ENCODE measurements around the gene CDK6. TPM values are rescaled to one million over a fixed set of nuclear protein-coding genes. Genes with fewer than 3 reads are reported as not detected.

The CDK6 gene
- total RNA-seq, 4 donors from 2014 or later, result 9.5 to 21.4 (median 15.9) TPM

- TF ChIP-seq CTCF (IDR thresholded peaks at IDR 0.05; ENCODE audit: low read depth), result no peak
Observed at GRCh38 chr7:92781117-92781720, 55.2 kb downstream of the CDK6 start.

DNA sequence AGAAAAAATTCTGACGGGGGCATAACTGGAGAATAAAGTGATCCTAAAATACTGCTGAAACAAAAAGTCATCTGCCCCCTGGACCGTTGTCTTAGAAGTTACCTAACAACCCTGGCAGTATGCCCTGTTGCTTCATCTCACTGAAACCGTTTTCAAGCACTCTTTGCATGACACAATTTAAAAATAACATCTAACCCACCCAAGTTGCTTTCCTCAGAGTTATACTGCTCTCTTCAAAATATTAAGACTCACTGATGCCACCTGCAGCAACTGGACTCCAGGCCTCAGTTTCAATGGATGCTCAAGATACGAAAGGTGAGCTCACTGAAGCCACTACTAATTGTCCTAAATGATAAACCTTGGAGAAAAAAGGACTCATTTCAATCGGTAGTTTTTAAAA is 57.4 kb downstream of the CDK6 start:
- TF ChIP-seq CTCF (IDR thresholded peaks at IDR 0.05; ENCODE audit: low read depth), result no peak

DNA sequence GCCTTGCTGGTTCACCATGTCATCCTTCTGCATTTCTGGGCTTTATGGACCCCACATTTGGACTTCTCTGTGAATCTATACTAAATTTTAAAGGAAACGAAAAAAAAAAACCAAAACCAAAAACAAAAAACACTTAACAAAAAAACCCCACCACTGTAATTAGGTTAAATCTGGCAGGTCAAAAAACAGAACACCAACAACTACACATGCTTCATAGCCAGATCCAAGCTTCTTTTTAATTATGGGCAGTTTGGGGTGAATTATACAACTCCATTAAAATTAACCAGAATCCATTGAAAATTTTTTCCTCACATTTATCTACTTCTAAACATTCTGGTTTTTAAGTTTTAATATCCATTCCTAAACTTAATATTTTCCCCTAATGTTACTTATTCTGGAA is 58.4 kb downstream of the CDK6 start:
- TF ChIP-seq CTCF (IDR thresholded peaks at IDR 0.05; ENCODE audit: low read depth), result no peak

DNA sequence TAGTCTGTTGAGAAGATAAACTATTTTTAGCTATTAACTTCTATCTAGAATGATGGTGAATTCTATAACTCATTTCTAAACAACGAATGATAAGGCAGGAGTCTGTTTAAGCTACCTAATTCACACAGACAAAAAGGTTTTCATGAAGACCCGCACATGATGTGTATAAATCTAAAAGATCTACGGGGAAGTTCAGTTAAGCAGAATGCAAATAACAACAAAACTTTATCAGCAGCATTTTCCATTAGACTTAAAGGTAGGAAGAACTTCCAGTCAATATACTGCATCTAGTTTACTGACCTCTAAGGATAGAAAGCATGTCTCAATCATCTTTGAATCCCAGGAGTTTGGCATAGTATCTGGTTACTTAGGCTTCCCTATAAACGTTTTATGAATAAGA is 62.6 kb downstream of the CDK6 start:
- no peak for TF ChIP-seq CTCF (IDR thresholded peaks at IDR 0.05; ENCODE audit: low read depth)

DNA sequence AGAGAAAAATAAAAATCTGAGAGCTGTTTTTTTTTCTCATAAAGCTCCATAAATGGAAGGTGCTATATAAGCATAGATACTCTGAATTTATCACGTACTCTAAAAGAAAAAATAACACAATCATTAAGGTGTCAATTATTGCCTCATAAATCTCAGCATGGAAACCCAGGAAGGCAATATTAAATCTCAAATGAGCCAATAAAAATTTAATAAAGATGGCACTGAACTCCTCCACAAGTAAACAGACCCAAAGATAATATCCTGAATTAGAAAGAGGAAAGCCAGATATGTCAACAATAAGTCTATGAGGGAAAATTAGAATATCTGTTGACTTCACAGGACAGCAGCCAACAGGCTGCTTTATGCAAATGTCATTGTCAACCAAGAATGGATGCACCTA is 66.5 kb downstream of the CDK6 start:
- no peak for TF ChIP-seq CTCF (IDR thresholded peaks at IDR 0.05; ENCODE audit: low read depth)

GRCh38 chr7:92769394-92769699 is 67.0 kb downstream of the CDK6 start:
- TF ChIP-seq CTCF (IDR thresholded peaks at IDR 0.05; ENCODE audit: low read depth), result no peak

- TF ChIP-seq CTCF (IDR thresholded peaks at IDR 0.05; ENCODE audit: low read depth), result no peak
Observed at GRCh38 chr7:92768501-92769393, 67.6 kb downstream of the CDK6 start.
